Lower leg skin (tissue), 4 donors: ENCODE measurements around the gene ARMC5. TPM values are rescaled to one million over a fixed set of nuclear protein-coding genes. Genes with fewer than 3 reads are reported as not detected.

Experiments
- DNase-seq, 2 donors: peaks; one replicate each; pipeline ENCODE4 v3.0.0-alpha.2; 2019; ENCODE audit warnings: low spot score in 2 of 2
- H3K4me3 ChIP-seq: fragments of 200-600 bp; sonication (generic); 2 replicates; pipeline ENCODE4 v1.5.1; 2017; ENCODE audit warnings: mild to moderate bottlenecking, low read depth; ENCODE audit not compliant: poor library complexity, severe bottlenecking
- CTCF ChIP-seq, 3 donors: fragments of 450-650 bp; IDR thresholded peaks; one replicate each; pipeline ENCODE4 v1.5.1; 2016; ENCODE audit warnings: antibody characterized with exemption in 3 of 3, mild to moderate bottlenecking in 3 of 3, moderate library complexity in 2 of 3
- POLR2A ChIP-seq, 2 donors: fragments of 450-650 bp; IDR thresholded peaks; one replicate each; pipeline ENCODE4 v1.6.1; 2016 to 2017; ENCODE audit warnings: antibody characterized with exemption in 2 of 2, mild to moderate bottlenecking in 1 of 2, moderate library complexity in 1 of 2
- WGBS, 2 donors: methylation state at CpG; one replicate each; pipeline ENCODE4 v1.1.5; 2018; 5-methylcytosine and 5-hydroxymethylcytosine counted together
- intact Hi-C: fragments of 100-400 bp; cut with DNase I; formaldehyde crosslinking; loops from one replicate; pipeline ENCODE4 v1.15.0; 2023; ENCODE audit warnings: low total_unique reads
- total RNA-seq, 4 donors: library from RNA; depleted of rRNA; stranded (reverse); fragments of >200 nt; gene quantifications; one replicate each; pipeline ENCODE4 v1.1.0, GENCODE V29; 2016

ARMC5 gene
- total RNA-seq, 4 donors from 2014 or later = 11.2 to 13.8 (median 13.3) TPM

GRCh38 chr16:31455601-31456314, 3.5 kb upstream of the ARMC5 start:
- no peak for DNase-seq
- WGBS, 2 donors = 65 to 74% methylated on average over 17 of the region's 17 CpGs
- no peak for TF ChIP-seq POLR2A (IDR thresholded peaks at IDR 0.05)
- no peak for TF ChIP-seq CTCF (IDR thresholded peaks at IDR 0.05)
- no peak overlapping the region for H3K4me3 ChIP-seq
- intact Hi-C loops = no loop called here

- no peak overlapping the region for H3K4me3 ChIP-seq
- TF ChIP-seq POLR2A (IDR thresholded peaks at IDR 0.05) = no peak
- no peak for TF ChIP-seq CTCF (IDR thresholded peaks at IDR 0.05)
- intact Hi-C loops = no loop called here
- DNase-seq = no peak
- 71 to 74% methylated on average over 8 of the region's 8 CpGs for WGBS, 2 donors
Measured at GRCh38 chr16:31456988-31457360, 2.3 kb upstream of the ARMC5 start.

GRCh38 chr16:31458073-31458843, 1.0 kb upstream of the ARMC5 start:
- H3K4me3 ChIP-seq = peak overlapping the region; percentile 77
- TF ChIP-seq POLR2A (IDR thresholded peaks at IDR 0.05) (no peak), CTCF (IDR thresholded peaks at IDR 0.05) (no peak)
- DNase-seq = peak in 1 of 2 donors; percentile 92
- WGBS, 2 donors = 0 to 2% methylated on average over 27 to 35 of the region's 42 CpGs
- intact Hi-C loops = no loop called here

GRCh38 chr16:31459687-31460581, 633 bp downstream of the ARMC5 start:
- TF ChIP-seq CTCF (IDR thresholded peaks at IDR 0.05) (no peak), POLR2A (IDR thresholded peaks at IDR 0.05) (no peak)
- intact Hi-C loops = no loop called here
- WGBS, 2 donors = 2 to 3% methylated on average over 34 to 60 of the region's 61 CpGs
- peak; percentile 100 for DNase-seq
- H3K4me3 ChIP-seq = peak overlapping the region; percentile 77

- no peak overlapping the region for H3K4me3 ChIP-seq
- TF ChIP-seq CTCF (IDR thresholded peaks at IDR 0.05) (no peak), POLR2A (IDR thresholded peaks at IDR 0.05) (no peak)
- 34 to 35% methylated on average over 8 of the region's 8 CpGs for WGBS, 2 donors
- no peak for DNase-seq
- intact Hi-C loops = no loop called here
Measured at GRCh38 chr16:31460582-31461002, 1.3 kb downstream of the ARMC5 start.
